GM21526 (cell line): ENCODE data around the gene PRDM11.

Source experiments
- ATAC-seq: cut with Tn5 transposase; IDR thresholded peaks from one replicate; pipeline ENCODE4 v1.9.1; 2021; ENCODE audit warnings: moderate library complexity; ENCODE audit not compliant: unreplicated experiment, low FRiP score

The PRDM11 gene

GRCh38 chr11:45253640-45254039, 107.2 kb downstream of the PRDM11 start:
- ATAC-seq, result no peak

- no peak for ATAC-seq
Observed at GRCh38 chr11:45254070-45254469, 107.6 kb downstream of the PRDM11 start.

- ATAC-seq, result no peak
Observed at GRCh38 chr11:45258982-45259530, 112.6 kb downstream of the PRDM11 start.

DNA sequence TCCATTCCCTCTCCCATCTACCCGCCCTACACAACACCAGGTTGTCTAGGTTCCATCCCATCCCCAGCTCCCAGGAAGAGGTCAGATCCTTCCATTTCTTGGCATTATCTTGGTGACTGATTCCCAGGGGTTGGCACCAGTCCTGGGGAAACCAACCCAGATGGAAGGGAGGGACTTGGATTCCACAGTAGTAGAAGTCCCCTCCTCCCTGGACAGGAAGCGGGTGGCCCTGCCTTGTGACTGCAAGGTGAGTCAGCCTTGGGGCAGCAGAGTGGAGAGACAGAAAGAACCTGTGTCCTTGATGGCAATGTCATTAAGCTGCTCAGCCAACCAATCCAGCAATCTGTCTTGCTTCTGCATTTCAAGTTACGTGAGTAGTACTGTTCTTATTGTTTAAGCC, 113.2 kb downstream of the PRDM11 start:
- no peak for ATAC-seq

DNA sequence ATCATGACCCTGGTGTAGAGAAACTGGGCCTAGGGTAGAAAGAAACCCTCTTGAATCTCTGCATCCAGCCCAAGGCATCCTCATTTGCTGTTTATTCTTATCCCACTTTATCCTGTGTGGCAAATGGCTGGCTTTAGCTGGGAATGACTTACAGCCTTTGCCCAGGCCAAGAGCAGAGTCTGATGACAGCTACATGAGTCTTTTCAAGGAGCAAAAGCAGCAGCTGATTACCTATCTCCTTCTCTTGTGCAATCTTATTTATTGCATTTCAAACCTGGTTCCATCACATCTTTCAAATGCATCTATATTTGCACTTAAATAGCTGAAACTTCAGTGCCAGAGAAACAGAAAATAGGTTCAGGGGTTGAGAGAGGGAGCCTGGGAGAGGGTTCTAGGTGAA, 113.6 kb downstream of the PRDM11 start:
- no peak for ATAC-seq

- no peak for ATAC-seq
Observed at GRCh38 chr11:45262900-45263299, 116.5 kb downstream of the PRDM11 start.

DNA sequence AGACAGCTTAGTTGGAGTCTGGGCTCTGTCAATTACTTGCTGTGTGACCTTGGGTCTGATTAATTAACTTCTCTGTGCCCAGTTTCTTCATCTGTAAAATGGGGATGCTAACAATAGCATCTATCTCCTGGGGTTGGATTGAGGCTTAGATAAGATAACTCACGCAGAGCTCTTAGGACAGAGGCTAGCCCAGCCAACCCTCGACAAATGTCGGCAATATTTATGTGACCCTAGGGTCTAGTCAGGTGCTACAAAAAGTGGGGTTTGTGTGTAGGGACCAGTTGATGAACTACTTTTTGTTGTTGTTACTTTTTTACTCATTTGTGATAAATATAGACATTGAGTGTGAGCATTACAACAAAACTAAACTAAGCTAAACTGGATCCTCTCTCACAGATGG, 117.3 kb downstream of the PRDM11 start:
- ATAC-seq, result no peak

DNA sequence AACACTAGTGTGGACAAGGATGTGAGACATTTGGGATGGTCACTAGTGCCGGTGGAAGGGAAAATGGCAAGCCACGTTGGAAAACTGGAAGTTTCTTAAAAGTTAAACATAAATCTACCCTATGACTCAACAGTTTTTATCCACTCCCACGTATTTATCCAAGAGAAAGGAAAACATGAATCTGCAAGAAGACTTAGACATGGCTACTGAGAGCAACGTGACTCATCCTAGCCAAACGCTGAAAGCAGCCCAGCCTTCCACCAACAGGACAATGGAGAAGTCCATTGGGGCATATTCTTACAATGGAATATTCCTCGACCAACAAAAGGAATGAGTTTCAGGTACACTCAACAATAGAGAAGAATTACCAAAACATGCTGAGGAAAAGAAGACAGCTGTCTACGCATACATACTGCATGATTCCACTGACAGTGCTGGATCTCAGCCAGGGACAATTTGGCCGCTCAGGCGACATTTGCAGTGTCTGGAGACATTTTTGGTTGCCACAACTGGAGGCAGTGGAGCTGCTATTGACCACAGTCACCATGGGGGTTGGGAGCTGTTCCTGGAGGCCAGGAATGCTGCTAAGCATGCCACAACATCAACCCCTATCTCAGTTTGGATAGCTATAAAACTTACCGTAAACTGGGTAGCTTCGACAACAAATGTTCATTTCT, 118.5 kb downstream of the PRDM11 start:
- ATAC-seq, result no peak

GRCh38 chr11:45265969-45266675, 119.7 kb downstream of the PRDM11 start:
- ATAC-seq, result no peak

DNA sequence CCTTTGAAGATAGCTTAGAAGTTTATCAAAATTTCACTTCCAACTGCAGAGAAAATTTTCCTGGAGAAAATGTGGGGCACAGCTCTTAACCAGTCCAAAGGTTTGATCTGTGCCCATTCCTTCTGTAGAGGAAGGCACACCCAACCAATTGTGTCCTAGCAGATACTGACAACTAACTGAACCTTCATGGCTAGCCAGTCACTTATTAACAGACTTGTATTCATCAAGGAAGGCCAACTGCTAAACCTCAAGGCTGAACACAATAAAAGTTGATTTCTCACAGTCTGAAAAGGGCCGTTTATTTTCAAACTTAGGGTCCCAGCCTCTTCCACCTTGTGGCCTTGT, 120.2 kb downstream of the PRDM11 start:
- ATAC-seq, result no peak

- no peak for ATAC-seq
Observed at GRCh38 chr11:45267052-45267451, 120.6 kb downstream of the PRDM11 start.

DNA sequence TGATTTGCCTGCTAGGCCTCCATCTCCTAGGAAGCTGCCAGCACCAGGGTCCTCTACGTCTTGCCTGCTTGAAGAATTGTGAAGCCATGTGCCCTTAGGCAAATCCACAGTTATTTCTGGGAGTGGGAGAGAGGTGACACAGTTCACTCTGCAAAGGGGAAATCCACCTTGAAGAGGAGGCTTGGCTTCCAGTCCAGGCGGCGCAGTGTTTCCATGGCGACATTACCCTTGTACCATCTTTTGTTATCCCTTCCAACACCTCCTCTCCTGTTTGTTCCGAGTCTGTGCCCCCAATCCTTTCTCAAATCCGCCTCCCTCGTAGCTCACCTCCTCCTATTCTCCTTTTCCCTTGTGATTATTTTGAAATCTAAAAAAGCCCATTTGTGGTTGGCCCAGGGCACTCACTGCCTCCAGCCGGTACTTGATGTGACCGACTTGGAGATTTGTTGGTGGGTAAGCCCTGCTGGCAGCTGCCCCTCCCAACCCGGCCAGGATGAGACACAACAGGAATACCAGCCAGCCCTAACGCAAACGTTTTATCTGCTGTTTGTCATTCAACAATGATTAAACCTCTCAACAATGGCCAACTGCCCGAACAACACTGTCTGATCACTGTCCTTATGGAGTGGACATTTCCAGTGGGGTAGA, 121.3 kb downstream of the PRDM11 start:
- no peak for ATAC-seq

DNA sequence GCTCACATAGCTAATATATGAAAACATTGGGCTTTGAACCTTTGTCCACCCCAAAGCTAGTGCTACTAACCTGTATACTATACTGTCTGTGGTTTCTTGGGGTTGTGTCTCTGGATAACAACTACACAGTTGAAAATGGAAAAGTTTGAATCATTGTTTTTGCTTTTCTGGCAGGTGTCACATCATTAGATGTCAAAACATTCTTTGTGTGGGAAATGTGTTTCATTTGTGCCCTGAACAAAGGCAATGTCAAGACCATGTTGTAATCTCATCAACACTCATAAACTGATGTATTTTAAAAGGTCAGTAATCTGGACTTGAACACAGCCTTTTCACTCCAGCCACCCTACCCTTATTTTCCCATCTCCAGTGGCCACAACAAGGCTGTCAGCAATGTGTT, 123.2 kb downstream of the PRDM11 start:
- no peak for ATAC-seq

DNA sequence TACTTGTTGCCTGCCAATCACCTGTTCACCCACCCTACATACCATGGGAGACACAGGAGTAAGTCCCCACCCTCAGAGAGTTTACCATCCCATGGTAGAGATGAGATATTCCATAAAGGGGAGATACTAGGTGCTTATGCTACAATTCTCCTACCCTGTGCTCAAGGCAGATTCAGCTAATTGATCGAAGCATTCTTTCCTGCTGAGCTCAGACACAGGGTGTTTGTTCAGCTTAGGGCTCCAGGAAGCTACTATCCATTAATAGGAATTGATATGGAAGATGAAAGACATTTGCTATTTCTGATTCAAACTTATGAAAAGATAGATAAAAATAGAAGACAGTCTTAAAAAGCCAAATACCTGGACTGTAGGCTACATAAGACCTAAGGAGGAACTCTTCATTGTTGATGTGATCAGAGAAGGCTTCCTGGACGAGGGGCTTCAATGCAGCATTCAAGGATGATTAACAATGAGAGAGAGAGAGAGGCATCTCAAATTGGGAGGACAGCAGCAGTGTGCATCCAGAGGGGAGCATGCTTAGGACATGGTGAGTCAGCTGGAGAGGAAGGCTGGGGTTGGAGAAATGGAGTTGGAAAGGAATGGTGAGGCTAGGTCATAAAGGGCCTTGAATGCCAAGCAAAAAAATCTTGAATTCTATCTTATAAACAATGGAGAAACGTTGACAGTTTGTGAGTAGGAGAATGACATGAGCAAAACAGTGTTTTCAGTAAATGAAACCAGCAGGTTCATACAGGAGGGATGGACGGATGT, 124.7 kb downstream of the PRDM11 start:
- ATAC-seq, result no peak

- ATAC-seq, result no peak
Observed at GRCh38 chr11:45272701-45273100, 126.3 kb downstream of the PRDM11 start.

- no peak for ATAC-seq
Observed at GRCh38 chr11:45273509-45273908, 127.1 kb downstream of the PRDM11 start.

DNA sequence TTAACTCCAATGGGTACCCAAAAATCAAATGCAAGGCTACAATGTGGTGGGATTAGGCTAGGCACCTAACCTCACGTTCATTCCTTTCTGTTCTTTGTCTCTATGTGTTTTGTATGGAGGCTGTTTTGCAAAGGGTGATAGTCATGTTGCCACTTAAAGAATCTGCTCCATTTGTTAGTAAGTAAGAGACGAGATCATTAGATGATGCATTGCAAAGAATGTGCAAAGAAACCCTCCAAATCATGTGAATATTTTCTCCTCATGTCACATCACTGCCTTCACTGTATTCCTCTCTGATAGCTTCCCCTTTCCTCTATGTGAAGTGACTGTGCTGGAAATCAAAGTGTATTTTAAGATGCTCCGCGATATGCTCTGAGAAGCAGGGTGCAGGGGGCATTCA, 127.8 kb downstream of the PRDM11 start:
- ATAC-seq, result no peak

DNA sequence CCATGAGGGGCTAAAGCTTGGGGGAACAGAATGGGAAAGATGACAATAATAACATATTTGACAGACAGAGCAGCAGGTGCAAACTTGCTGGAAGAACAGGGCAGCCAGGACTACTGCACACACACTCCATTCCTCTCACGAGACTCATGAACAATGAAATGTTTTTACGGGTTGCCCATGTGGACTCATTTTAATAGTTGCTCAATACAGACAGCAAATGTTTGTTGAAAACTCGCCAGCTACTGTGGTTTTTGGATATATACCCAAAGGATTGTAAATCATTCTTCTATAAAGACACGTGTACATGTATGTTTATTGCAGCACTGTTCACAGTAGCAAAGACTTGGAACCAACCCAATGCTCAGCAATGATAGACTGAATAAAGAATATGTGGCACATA, 129.4 kb downstream of the PRDM11 start:
- no peak for ATAC-seq

GRCh38 chr11:45278714-45279113, 132.3 kb downstream of the PRDM11 start:
- no peak for ATAC-seq

DNA sequence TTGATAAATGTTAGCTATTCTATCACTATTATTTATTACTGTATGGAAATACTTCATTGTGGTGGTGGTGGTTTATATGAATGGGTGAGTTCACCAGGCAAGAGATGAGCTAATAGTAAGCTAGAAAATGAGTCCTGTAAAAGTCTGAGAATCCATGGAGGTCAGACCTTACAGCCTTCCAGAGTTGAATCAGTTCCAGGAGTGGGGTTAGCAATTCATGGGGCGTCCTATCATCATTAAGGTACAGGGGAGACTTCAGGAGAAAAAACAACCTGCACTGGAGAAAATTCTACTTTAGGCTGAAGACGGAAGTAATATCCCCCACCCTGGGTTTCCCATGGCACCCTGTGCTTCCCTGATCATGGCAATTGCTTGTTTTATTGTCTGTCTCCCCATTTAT, 133.2 kb downstream of the PRDM11 start:
- ATAC-seq, result no peak

GRCh38 chr11:45280449-45280848, 134.0 kb downstream of the PRDM11 start:
- no peak for ATAC-seq
